Tibial artery (tissue), 4 donors: ENCODE measurements around the gene IL6R.
A peak's percentile ranks its signal among the peaks of the same experiment; 100 is the strongest.

ENCODE experiments used
- DNase-seq, 2 donors: peaks; one replicate each; pipeline ENCODE4 v3.0.0-alpha.2; 2019
- H3K27ac ChIP-seq, 2 donors: fragments of 200-600 bp; sonication (generic) in 1 of 2; 1 replicate in 1 of 2; 2 replicates in 1 of 2; pipeline ENCODE4 v1.5.1; 2018 to 2019; ENCODE audit warnings: mild to moderate bottlenecking in 1 of 2
- H3K27me3 ChIP-seq, 2 donors: fragments of 200-600 bp; sonication (generic) in 1 of 2; one replicate each; pipeline versions ENCODE4 v1.5.1 to v1.6.0; 2016 to 2019
- H3K36me3 ChIP-seq, 3 donors: fragments of 200-600 bp; sonication (generic) in 2 of 3; one replicate each; pipeline ENCODE4 v1.5.1; 2016 to 2019; ENCODE audit warnings: mild to moderate bottlenecking in 2 of 3
- H3K4me1 ChIP-seq, 4 donors: fragments of 200-600 bp; sonication (generic) in 2 of 4; 1 replicate in 3 of 4; 2 replicates in 1 of 4; pipeline ENCODE4 v1.5.1; 2016 to 2019
- H3K4me3 ChIP-seq, 2 donors: fragments of 200-600 bp; sonication (generic) in 1 of 2; 1 replicate in 1 of 2; 2 replicates in 1 of 2; pipeline ENCODE4 v1.5.1; 2018 to 2019; ENCODE audit warnings: mild to moderate bottlenecking in 2 of 2
- H3K9me3 ChIP-seq, 3 donors: fragments of 200-600 bp; sonication (generic) in 1 of 3; one replicate each; pipeline ENCODE4 v1.5.1; 2016 to 2019
- intact Hi-C: fragments of 100-400 bp; cut with DNase I; formaldehyde crosslinking; loops from one replicate; pipeline ENCODE4 v1.15.0; 2023; ENCODE audit warnings: low total_unique reads
- TF ChIP-seq, protein P1 (sequence below), 2 experiments: fragments of 200-600 bp in 1 of 2; fragments of 450-650 bp in 1 of 2; IDR thresholded peaks; one replicate each; pipeline ENCODE4 v1.5.1; 2017 to 2019; ENCODE audit warnings: antibody characterized with exemption in 2 of 2, mild to moderate bottlenecking in 1 of 2, moderate library complexity in 1 of 2

The IL6R gene

GRCh38 chr1:154404511-154404931 is 622 bp upstream of the IL6R start:
- Histone ChIP-seq H3K27me3 (no peaks in the 10 kb centered on the region), H3K4me1 (peaks cover 0 to 38% (median 29%) of the 10 kb centered on the region in 4 donors), H3K4me3 (peak overlapping the region; percentile 73 to 75), H3K27ac (peak overlapping the region; percentile 95 to 98), H3K9me3 (no peaks in the 10 kb centered on the region), H3K36me3 (no peaks in the 10 kb centered on the region)
- intact Hi-C loops: no loop called here
- DNase-seq: peak in 1 of 2 donors; percentile 65
- TF ChIP-seq, protein P1, sequence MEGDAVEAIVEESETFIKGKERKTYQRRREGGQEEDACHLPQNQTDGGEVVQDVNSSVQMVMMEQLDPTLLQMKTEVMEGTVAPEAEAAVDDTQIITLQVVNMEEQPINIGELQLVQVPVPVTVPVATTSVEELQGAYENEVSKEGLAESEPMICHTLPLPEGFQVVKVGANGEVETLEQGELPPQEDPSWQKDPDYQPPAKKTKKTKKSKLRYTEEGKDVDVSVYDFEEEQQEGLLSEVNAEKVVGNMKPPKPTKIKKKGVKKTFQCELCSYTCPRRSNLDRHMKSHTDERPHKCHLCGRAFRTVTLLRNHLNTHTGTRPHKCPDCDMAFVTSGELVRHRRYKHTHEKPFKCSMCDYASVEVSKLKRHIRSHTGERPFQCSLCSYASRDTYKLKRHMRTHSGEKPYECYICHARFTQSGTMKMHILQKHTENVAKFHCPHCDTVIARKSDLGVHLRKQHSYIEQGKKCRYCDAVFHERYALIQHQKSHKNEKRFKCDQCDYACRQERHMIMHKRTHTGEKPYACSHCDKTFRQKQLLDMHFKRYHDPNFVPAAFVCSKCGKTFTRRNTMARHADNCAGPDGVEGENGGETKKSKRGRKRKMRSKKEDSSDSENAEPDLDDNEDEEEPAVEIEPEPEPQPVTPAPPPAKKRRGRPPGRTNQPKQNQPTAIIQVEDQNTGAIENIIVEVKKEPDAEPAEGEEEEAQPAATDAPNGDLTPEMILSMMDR (IDR thresholded peaks at IDR 0.05): no peak

DNA sequence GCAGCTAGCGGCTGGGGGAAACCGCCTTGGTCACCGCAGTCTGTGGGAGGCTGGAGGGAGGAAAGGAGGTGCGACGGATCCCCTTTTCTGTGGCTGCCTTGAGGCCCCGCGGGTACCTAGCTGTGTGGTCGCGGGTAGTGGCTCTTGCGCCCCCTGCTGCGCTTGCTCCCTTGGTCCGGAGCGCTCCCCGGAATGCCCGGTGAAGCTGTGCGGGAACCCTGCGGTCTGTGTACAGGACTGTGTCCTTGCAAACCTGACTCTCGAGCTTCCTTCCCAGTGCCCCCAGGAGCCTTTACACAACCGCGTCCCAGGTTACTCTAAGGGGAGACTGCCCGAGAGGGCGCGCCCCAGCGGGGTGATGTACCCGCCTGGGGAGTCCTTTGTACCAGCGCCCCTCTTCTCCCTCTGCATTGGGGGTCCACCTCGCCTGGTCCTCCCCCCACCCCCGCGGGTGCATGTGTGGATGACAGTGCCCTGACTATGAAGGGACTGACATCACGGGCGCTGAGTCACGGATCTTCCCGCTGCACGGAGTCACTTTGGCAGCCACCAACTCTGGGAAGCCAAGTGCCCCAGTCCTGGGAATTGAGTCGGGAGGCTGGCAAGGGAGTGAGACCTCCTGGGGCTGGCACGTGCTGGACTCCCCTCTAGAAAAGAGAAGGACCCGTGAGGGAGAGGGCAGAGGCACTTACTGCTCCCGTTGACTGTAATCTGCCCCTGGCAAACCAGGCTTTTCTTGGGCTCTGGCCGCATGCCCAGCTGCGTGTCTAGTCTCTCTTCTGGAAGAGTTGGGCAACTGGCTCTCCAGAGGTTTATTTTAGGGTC is 816 bp downstream of the IL6R start:
- Histone ChIP-seq H3K4me3 (peak overlapping the region; percentile 73 to 75), H3K36me3 (peaks cover 0 to 8% (median 0%) of the 10 kb centered on the region in 3 donors), H3K27me3 (no peaks in the 10 kb centered on the region), H3K4me1 (peaks cover 0 to 38% (median 29%) of the 10 kb centered on the region in 4 donors), H3K27ac (peak overlapping the region; percentile 95 to 98), H3K9me3 (no peaks in the 10 kb centered on the region)
- intact Hi-C loops: loop anchor here (1.0 to 5.0 kb wide), 2 partner anchors 29 to 79 kb away; partner anchors contain the start of gene ATP8B2
- TF ChIP-seq, protein P1 (IDR thresholded peaks at IDR 0.05): peak; percentile 15 to 33
- DNase-seq: peak; percentile 91 to 97

DNA sequence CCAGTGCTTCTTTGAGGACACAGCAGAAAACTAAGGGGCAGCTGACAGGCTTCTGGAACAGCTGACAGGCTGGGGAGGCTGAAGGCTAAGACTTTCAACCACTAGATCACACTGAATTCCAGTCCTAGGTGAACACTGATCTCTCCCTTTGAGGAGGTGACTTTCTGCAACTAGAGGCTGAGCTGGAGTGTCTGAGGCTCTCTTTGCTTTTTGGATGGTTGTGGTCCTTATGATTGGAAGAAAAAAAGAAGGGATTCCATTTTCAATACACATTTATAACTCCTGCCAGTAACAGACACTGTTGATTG is 1.4 kb downstream of the IL6R start:
- H3K4me1 ChIP-seq: peaks cover 0 to 38% (median 29%) of the 10 kb centered on the region in 4 donors
- peak overlapping the region; percentile 73 to 75 for H3K4me3 ChIP-seq
- intact Hi-C loops: loop anchor here (5.0 kb wide), 1 partner anchor 79 kb away; the partner anchor contains the start of gene ATP8B2
- TF ChIP-seq, protein P1 (IDR thresholded peaks at IDR 0.05): no peak
- peak overlapping the region; percentile 95 to 98 for H3K27ac ChIP-seq
- H3K27me3 ChIP-seq: no peaks in the 10 kb centered on the region
- no peaks in the 10 kb centered on the region for H3K9me3 ChIP-seq
- H3K36me3 ChIP-seq: peaks cover 0 to 13% (median 0%) of the 10 kb centered on the region in 3 donors
- no peak for DNase-seq

GRCh38 chr1:154406886-154407197 is 1.7 kb downstream of the IL6R start:
- DNase-seq: peak in 1 of 2 donors; percentile 70
- peaks cover 0 to 38% (median 29%) of the 10 kb centered on the region in 4 donors for H3K4me1 ChIP-seq
- intact Hi-C loops: loop anchor here (5.0 kb wide), 1 partner anchor 80 kb away; the partner anchor contains the start of gene ATP8B2
- peak overlapping the region; percentile 73 to 75 for H3K4me3 ChIP-seq
- H3K27me3 ChIP-seq: no peaks in the 10 kb centered on the region
- TF ChIP-seq, protein P1 (IDR thresholded peaks at IDR 0.05): no peak
- H3K27ac ChIP-seq: peak overlapping the region; percentile 95 to 98
- peaks cover 0 to 14% (median 0%) of the 10 kb centered on the region in 3 donors for H3K36me3 ChIP-seq
- H3K9me3 ChIP-seq: no peaks in the 10 kb centered on the region

- TF ChIP-seq, protein P1 (IDR thresholded peaks at IDR 0.05): no peak
- H3K9me3 ChIP-seq: no peaks in the 10 kb centered on the region
- H3K27me3 ChIP-seq: no peaks in the 10 kb centered on the region
- peak in 1 of 2 donors; percentile 64 for DNase-seq
- peaks cover 0 to 38% (median 29%) of the 10 kb centered on the region in 4 donors for H3K4me1 ChIP-seq
- H3K4me3 ChIP-seq: peak overlapping the region; percentile 73 to 75
- H3K27ac ChIP-seq: peak overlapping the region; percentile 95 to 98
- intact Hi-C loops: loop anchor here (1.0 to 5.0 kb wide), 2 partner anchors 11 to 80 kb away; partner anchors contain the start of gene ATP8B2
- peaks cover 0 to 18% (median 0%) of the 10 kb centered on the region in 3 donors for H3K36me3 ChIP-seq
These were observed 2.3 kb downstream of the IL6R start for GRCh38 chr1:154407198-154408091.
